GM12891 (cell line): ENCODE results near the gene ZDHHC14.

Experiments
- POLR2A ChIP-seq: IDR thresholded peaks from 2 replicates; pipeline ENCODE4 v1.6.1; 2011; ENCODE audit warnings: low read depth, low read length, control low read depth
- POLR2AphosphoS5 ChIP-seq: IDR thresholded peaks from 2 replicates; pipeline ENCODE4 v1.6.1; 2011; ENCODE audit warnings: low read depth, low read length, control low read depth
- TAF1 ChIP-seq: IDR thresholded peaks from 2 replicates; pipeline ENCODE4 v1.6.1; 2011; ENCODE audit warnings: low read depth, low read length, control low read depth

- no peak for TF ChIP-seq POLR2A
- TF ChIP-seq POLR2AphosphoS5 = no peak
- no peak for TF ChIP-seq TAF1
Measured at GRCh38 chr6:157554747-157555146, 173.8 kb downstream of the ZDHHC14 start.
